Measurements from ENCODE around the gene RASA3.
"Not testable (repeated sequence)": the region's sequence is repeated elsewhere in the genome, so short reads cannot be mapped to it uniquely, and the experiment has no call there.

RASA3 gene

GRCh38 chr13:114149774-114150740 lies 17.6 kb upstream of the RASA3 start:
- Histone ChIP-seq H2AFZ (ENCODE audit: low read length) (no peak overlapping the region), H3K9ac (ENCODE audit: low read length) (no peak overlapping the region), H3K9me2 (replicated peaks; ENCODE audit: insufficient read depth, low read length) (no peaks in the 10 kb centered on the region), H3K4me1 (ENCODE audit: low read length) (peaks cover 32% of the 10 kb centered on the region), H3K9me3 (replicated peaks; ENCODE audit: insufficient read depth, low read length) (no peaks in the 10 kb centered on the region), H3K36me3 (replicated peaks; ENCODE audit: insufficient read depth, low read length) (no peaks in the 10 kb centered on the region), H3K4me3 (ENCODE audit: low read length) (no peak overlapping the region), H3F3A (ENCODE audit: insufficient read depth, low read length) (peaks cover 13% of the 10 kb centered on the region), H3K27me3 (replicated peaks; ENCODE audit: insufficient read depth, low read length) (no peaks in the 10 kb centered on the region), H3K79me2 (ENCODE audit: low read length) (no peaks in the 10 kb centered on the region), H3K27ac (ENCODE audit: low read length) (peak overlapping the region; percentile 11; the same call in 1 of the 2 replicates), H3K4me2 (ENCODE audit: low read depth, low read length) (no peak overlapping the region), H4K20me1 (ENCODE audit: insufficient read depth, low read length) (no peaks in the 10 kb centered on the region)
- TF ChIP-seq EZH2 (optimal IDR thresholded peaks at IDR 0.05; ENCODE audit: low read depth, low read length) (no peak), EZH2phosphoT487 (IDR thresholded peaks at IDR 0.05; ENCODE audit: low read length) (no peak), CTCF (IDR thresholded peaks at IDR 0.05; ENCODE audit: low read length) (no peak)
- no peak for DNase-seq

GRCh38 chr13:114148886-114149285 lies 16.5 kb upstream of the RASA3 start:
- not testable (repeated sequence) for H3K79me2 ChIP-seq (ENCODE audit: low read length); H4K20me1 ChIP-seq (ENCODE audit: insufficient read depth, low read length); H3K9me2 ChIP-seq (replicated peaks; ENCODE audit: insufficient read depth, low read length); H3K36me3 ChIP-seq (replicated peaks; ENCODE audit: insufficient read depth, low read length); H3K4me3 ChIP-seq (ENCODE audit: low read length); H3K27me3 ChIP-seq (replicated peaks; ENCODE audit: insufficient read depth, low read length); DNase-seq; H3K9me3 ChIP-seq (replicated peaks; ENCODE audit: insufficient read depth, low read length)
- peaks cover 34% of the 10 kb centered on the region for H3K4me1 ChIP-seq (ENCODE audit: low read length)
- peak overlapping the region; percentile 55; the same call in 1 of the 2 replicates for H3K9ac ChIP-seq (ENCODE audit: low read length)
- peak overlapping the region; percentile 92 for H3K27ac ChIP-seq (ENCODE audit: low read length)
- peak overlapping the region; percentile 29; the same call in 1 of the 2 replicates for H2AFZ ChIP-seq (ENCODE audit: low read length)
- peaks cover 13% of the 10 kb centered on the region for H3F3A ChIP-seq (ENCODE audit: insufficient read depth, low read length)
- H3K4me2 ChIP-seq (ENCODE audit: low read depth, low read length): peak overlapping the region; percentile 52

GRCh38 chr13:114148521-114148855 lies 16.1 kb upstream of the RASA3 start:
- Histone ChIP-seq H3K36me3 (replicated peaks; ENCODE audit: insufficient read depth, low read length) (no peaks in the 10 kb centered on the region), H2AFZ (ENCODE audit: low read length) (peak overlapping the region; percentile 29), H3K9me3 (replicated peaks; ENCODE audit: insufficient read depth, low read length) (no peaks in the 10 kb centered on the region), H3K79me2 (ENCODE audit: low read length) (no peaks in the 10 kb centered on the region), H3K27ac (ENCODE audit: low read length) (peak overlapping the region; percentile 92), H3K9ac (ENCODE audit: low read length) (peak overlapping the region; percentile 55), H3K9me2 (replicated peaks; ENCODE audit: insufficient read depth, low read length) (no peaks in the 10 kb centered on the region), H3K4me3 (ENCODE audit: low read length) (peak overlapping the region; percentile 3; the same call in 1 of the 2 replicates), H3F3A (ENCODE audit: insufficient read depth, low read length) (peaks cover 13% of the 10 kb centered on the region), H3K4me1 (ENCODE audit: low read length) (peaks cover 34% of the 10 kb centered on the region), H3K27me3 (replicated peaks; ENCODE audit: insufficient read depth, low read length) (no peaks in the 10 kb centered on the region), H4K20me1 (ENCODE audit: insufficient read depth, low read length) (no peaks in the 10 kb centered on the region), H3K4me2 (ENCODE audit: low read depth, low read length) (peak overlapping the region; percentile 52)
- TF ChIP-seq EZH2phosphoT487 (IDR thresholded peaks at IDR 0.05; ENCODE audit: low read length) (no peak), EZH2 (optimal IDR thresholded peaks at IDR 0.05; ENCODE audit: low read depth, low read length) (no peak), CTCF (IDR thresholded peaks at IDR 0.05; ENCODE audit: low read length) (no peak)
- peak; percentile 93 for DNase-seq

Data from MM.1S (cell line).